GM12878 (cell line): ENCODE results near the gene FBXL16. TPM values are rescaled to one million over a fixed set of nuclear protein-coding genes. Genes with fewer than 3 reads are reported as not detected.

Source experiments
- ATAC-seq: fragments of 200-7000 bp; cut with Tn5 transposase; 3 replicates; pipeline ENCODE4 v1.9.1; 2020; ENCODE audit warnings: mild to moderate bottlenecking, moderate library complexity
- BruUV-seq: library from RNA; stranded (reverse); fragments of 400-500 nt; replicated peaks from 2 replicates; lab custom pipeline; 2021; lab: Mats Ljungman, UMichigan
- CTCF ChIA-PET: fragments of 300-600 bp; sonication (Branson Sonifier 250); formaldehyde crosslinking; extraction: SDS; loops from one replicate; lab custom pipeline; 2021; ENCODE audit warnings: inconsistent platforms; lab: Yijun Ruan, JAX
- POLR2A ChIA-PET: fragments of 350-600 bp; formaldehyde crosslinking; extraction: SDS; loops from one replicate; lab custom pipeline; 2021; ENCODE audit warnings: inconsistent platforms; lab: Charles Lee
- RAD21 ChIA-PET: fragments of 300-600 bp; sonication (Branson Sonifier 250); formaldehyde crosslinking; loops from one replicate; lab custom pipeline; 2023; ENCODE audit warnings: antibody characterized with exemption; ENCODE audit not compliant: unreplicated experiment; lab: Charles Lee
- SMC1A ChIA-PET: fragments of 300-600 bp; sonication (Branson Sonifier 250); formaldehyde crosslinking; loops from one replicate; lab custom pipeline; 2023; ENCODE audit not compliant: unreplicated experiment, uncharacterized antibody; lab: Charles Lee
- DNase-seq: peaks from one replicate; pipeline ENCODE4 v3.0.0-alpha.2; 2011; ENCODE audit warnings: low read depth, low spot score
- FAIRE-seq: peaks from 3 replicates; lab custom pipeline; 2011; peaks lifted over from hg19 to GRCh38; lab: Jason Lieb, UNC
- H2AFZ ChIP-seq: 2 replicates; pipeline ENCODE4 v1.6.0; 2011; ENCODE audit warnings: low read depth, low read length, control low read depth; ENCODE audit not compliant: control insufficient read depth
- H3K27ac ChIP-seq: 2 replicates; pipeline ENCODE4 v1.5.1; 2011; ENCODE audit warnings: control low read depth; ENCODE audit not compliant: control insufficient read depth, insufficient read depth
- H3K27me3 ChIP-seq, 2 experiments: replicated peaks in 1 of 2; 2 replicates each; pipeline versions ENCODE4 v1.6.0 to v1.6.1; 2011; ENCODE audit warnings: low read length in 1 of 2; ENCODE audit not compliant: control insufficient read depth in 2 of 2, insufficient read depth in 2 of 2
- H3K36me3 ChIP-seq, 2 experiments: 2 replicates each; pipeline ENCODE4 v1.5.1; 2011; ENCODE audit warnings: low read length in 1 of 2; ENCODE audit not compliant: control insufficient read depth in 2 of 2, insufficient read depth in 2 of 2
- H3K4me1 ChIP-seq: 2 replicates; pipeline ENCODE4 v1.6.1; 2011; ENCODE audit warnings: mild to moderate bottlenecking, low read length, moderate library complexity, mixed read lengths; ENCODE audit not compliant: control insufficient read depth, insufficient read depth
- H3K4me2 ChIP-seq: 2 replicates; pipeline ENCODE4 v1.6.0; 2011; ENCODE audit warnings: control low read depth; ENCODE audit not compliant: control insufficient read depth, insufficient read depth
- H3K4me3 ChIP-seq: fragments of 200-600 bp; sonication (generic); 2 replicates; pipeline ENCODE4 v1.5.1; 2016
- H3K79me2 ChIP-seq: 2 replicates; pipeline ENCODE4 v1.6.0; 2011; ENCODE audit warnings: low read length; ENCODE audit not compliant: control insufficient read depth, insufficient read depth
- H3K9ac ChIP-seq: 2 replicates; pipeline ENCODE4 v1.8.0; 2011; ENCODE audit warnings: low read length, control low read depth, mixed read lengths; ENCODE audit not compliant: control insufficient read depth, insufficient read depth
- H3K9me3 ChIP-seq: replicated peaks from 3 replicates; pipeline ENCODE4 v1.5.1; 2011; ENCODE audit warnings: mild to moderate bottlenecking, low read length; ENCODE audit not compliant: control insufficient read depth, insufficient read depth
- H4K20me1 ChIP-seq: 2 replicates; pipeline ENCODE4 v1.6.0; 2011; ENCODE audit not compliant: control insufficient read depth, insufficient read depth
- E2F8 ChIP-seq: fragments of 450-650 bp; IDR thresholded peaks from 2 replicates; pipeline ENCODE4 v1.6.1; 2018; ENCODE audit warnings: mild to moderate bottlenecking, low read depth, moderate library complexity; ENCODE audit not compliant: partially characterized antibody
- GATAD2B ChIP-seq: fragments of 450-650 bp; conservative IDR thresholded peaks from 2 replicates; pipeline ENCODE4 v1.6.1; 2017; ENCODE audit warnings: low read depth, mild to moderate bottlenecking, moderate library complexity
- HDAC6 ChIP-seq: fragments of 200-600 bp; sonication (generic); IDR thresholded peaks from one replicate; pipeline ENCODE4 v1.8.0; 2017; ENCODE audit warnings: antibody characterized with exemption; ENCODE audit not compliant: unreplicated experiment
- HSF1 ChIP-seq: fragments of 150-350 bp; IDR thresholded peaks from 2 replicates; pipeline ENCODE4 v1.6.1; 2014; ENCODE audit warnings: mild to moderate bottlenecking, low read depth, low read length
- IKZF2 ChIP-seq, 2 experiments: fragments of 450-650 bp; IDR thresholded peaks; 2 replicates each; pipeline ENCODE4 v1.6.1; 2017; ENCODE audit warnings: mild to moderate bottlenecking in 2 of 2, moderate library complexity in 2 of 2
- IRF4 ChIP-seq: IDR thresholded peaks from 2 replicates; pipeline ENCODE4 v1.6.1; 2011; ENCODE audit warnings: low read depth, low read length
- KAT2A ChIP-seq: conservative IDR thresholded peaks from 2 replicates; pipeline ENCODE4 v1.6.1; 2011; ENCODE audit warnings: low read depth, low read length; ENCODE audit not compliant: control insufficient read depth
- KLF5 ChIP-seq: fragments of 450-650 bp; IDR thresholded peaks from 2 replicates; pipeline ENCODE4 v1.6.1; 2014; ENCODE audit warnings: mild to moderate bottlenecking; ENCODE audit not compliant: partially characterized antibody
- NR2C1 ChIP-seq: fragments of 450-650 bp; IDR thresholded peaks from 2 replicates; pipeline ENCODE4 v1.6.1; 2017; ENCODE audit warnings: antibody characterized with exemption, mild to moderate bottlenecking, moderate library complexity
- PAX8 ChIP-seq: fragments of 450-650 bp; IDR thresholded peaks from 2 replicates; pipeline ENCODE4 v1.6.1; 2017; ENCODE audit warnings: mild to moderate bottlenecking, moderate library complexity
- POLR2A ChIP-seq: IDR thresholded peaks from 2 replicates; pipeline ENCODE4 v1.6.1; 2011; ENCODE audit warnings: low read depth, mild to moderate bottlenecking, low read length
- POU2F2 ChIP-seq: IDR thresholded peaks from 3 replicates; pipeline ENCODE4 v1.6.1; 2011; ENCODE audit warnings: low read depth, mild to moderate bottlenecking, low read length, borderline replicate concordance
- RCOR1 ChIP-seq: conservative IDR thresholded peaks from 2 replicates; pipeline ENCODE4 v1.6.1; 2012; ENCODE audit warnings: low read depth, low read length, improper control_type of control experiment
- RELB ChIP-seq: fragments of 450-650 bp; IDR thresholded peaks from 2 replicates; pipeline ENCODE4 v1.6.1; 2017; ENCODE audit warnings: low read depth, mild to moderate bottlenecking, moderate library complexity
- SIN3A ChIP-seq: IDR thresholded peaks from 2 replicates; pipeline ENCODE4 v1.6.1; 2012; ENCODE audit warnings: low read depth, low read length, improper control_type of control experiment
- SREBF1 ChIP-seq: IDR thresholded peaks from 2 replicates; pipeline ENCODE4 v1.6.1; 2012; ENCODE audit warnings: mild to moderate bottlenecking, low read length
- STAT1 ChIP-seq: fragments of 450-650 bp; conservative IDR thresholded peaks from 2 replicates; pipeline ENCODE4 v1.6.1; 2014; ENCODE audit warnings: antibody characterized with exemption, mild to moderate bottlenecking
- TBL1XR1 ChIP-seq: IDR thresholded peaks from 2 replicates; pipeline ENCODE4 v1.6.1; 2012; ENCODE audit warnings: low read depth, low read length, improper control_type of control experiment
- TCF3 ChIP-seq: IDR thresholded peaks from 2 replicates; pipeline ENCODE4 v1.6.1; 2012; ENCODE audit warnings: low read depth, mild to moderate bottlenecking, low read length, borderline replicate concordance; ENCODE audit not compliant: insufficient read depth
- WGBS: methylation state at CpG from one replicate; pipeline ENCODE4 v1.1.6; 2016; ENCODE audit warnings: low lambda C conversion rate; ENCODE audit not compliant: insufficient replicate concordance, insufficient coverage; ENCODE audit errors: missing lambda C conversion rate; 5-methylcytosine and 5-hydroxymethylcytosine counted together
- in situ Hi-C: fragments of 300-500 bp; cut with MboI; formaldehyde crosslinking; loops from 9 replicates; pipeline ENCODE4 v1.14.3; 2018; ENCODE audit warnings: mixed read lengths
- intact Hi-C: fragments of 100-400 bp; cut with micrococcal nuclease; formaldehyde crosslinking; loops from one replicate; pipeline ENCODE4 v1.14.2; 2022; ENCODE audit not compliant: unreplicated experiment
- polyA plus RNA-seq, 11 experiments: library from polyadenylated mRNA; depleted of rRNA in 4 of 11; unstranded in 6 of 11; stranded (reverse) in 5 of 11; fragments of >200 nt; fragmentation: Nextera tagmentation in 4 of 11; fragmentation: Illumina TruSeq in 1 of 11; extraction: Ambion mirVana in 4 of 11; extraction: Trizol in 1 of 11; gene quantifications; 1 replicate in 1 of 11; 2 replicates in 10 of 11; pipeline versions ENCODE4 v1.2.1 to v1.2.3, GENCODE V29; 2011 to 2016; ENCODE audit warnings: inconsistent platforms in 2 of 11, missing spikeins in 2 of 11, low read depth in 1 of 11
- total RNA-seq, 4 experiments: library from RNA; depleted of rRNA in 3 of 4; stranded (reverse); fragments of >200 nt in 3 of 4; fragmentation: Illumina TruSeq in 1 of 4; extraction: Trizol in 1 of 4; gene quantifications; 2 replicates each; pipeline versions ENCODE4 v1.2.1 to v1.2.3, GENCODE V29; 2013 to 2021

The FBXL16 gene
- total and polyA plus RNA-seq, 10 of the 15 experiments (the other 5 are each of a cell fraction or from before 2014, with no cell fraction given) = 0.13 to 1.4 (median 0.24) TPM

- WGBS = 98% methylated on average over 20 of the region's 22 CpGs
- CTCF ChIA-PET = no interaction called here
- H3K9me3 ChIP-seq = no peaks in the 10 kb centered on the region
- DNase-seq = no peak
- no peaks in the 10 kb centered on the region for H4K20me1 ChIP-seq
- no peak overlapping the region for H3K27ac ChIP-seq
- no TSS peak for BruUV-seq
- no peak overlapping the region for H3K4me2 ChIP-seq
- intact Hi-C loops = no loop called here
- H3K27me3 ChIP-seq = no peaks in the 10 kb centered on the region
- peaks cover 0 to 3% of the 10 kb centered on the region in 2 experiments; a peak in 2 of 4 replicates for H3K36me3 ChIP-seq
- in situ Hi-C loops = no loop called here
- FAIRE-seq = no peak
- SMC1A ChIA-PET = no interaction called here
- POLR2A ChIA-PET = no interaction called here
- no peak overlapping the region for H2AFZ ChIP-seq
- RAD21 ChIA-PET = no interaction called here
- H3K9ac ChIP-seq = no peak overlapping the region
- H3K4me1 ChIP-seq = peaks cover 3% of the 10 kb centered on the region; the same call in 1 of the 2 replicates
- H3K4me3 ChIP-seq = no peak overlapping the region
- TF ChIP-seq RCOR1 (no peak), KLF5 (no peak), NR2C1 (no peak), IKZF2 (IDR thresholded peaks at IDR 0.05) (no peak), STAT1 (no peak), HSF1 (no peak), SIN3A (no peak), HDAC6 (no peak), TCF3 (no peak), POLR2A (no peak), SREBF1 (no peak), E2F8 (no peak), KAT2A (no peak), RELB (no peak), PAX8 (no peak), IRF4 (no peak), TBL1XR1 (no peak), POU2F2 (no peak), GATAD2B (no peak; the same call in 1 of the 2 replicates)
- TF ChIP-seq, all 136 proteins: peak for 0
- no peaks in the 10 kb centered on the region for H3K79me2 ChIP-seq
- ATAC-seq = no peak
Measured at GRCh38 chr16:657487-657886, 48.1 kb downstream of the FBXL16 start.
